ENCODE measurements around the gene ATF4.

DNA sequence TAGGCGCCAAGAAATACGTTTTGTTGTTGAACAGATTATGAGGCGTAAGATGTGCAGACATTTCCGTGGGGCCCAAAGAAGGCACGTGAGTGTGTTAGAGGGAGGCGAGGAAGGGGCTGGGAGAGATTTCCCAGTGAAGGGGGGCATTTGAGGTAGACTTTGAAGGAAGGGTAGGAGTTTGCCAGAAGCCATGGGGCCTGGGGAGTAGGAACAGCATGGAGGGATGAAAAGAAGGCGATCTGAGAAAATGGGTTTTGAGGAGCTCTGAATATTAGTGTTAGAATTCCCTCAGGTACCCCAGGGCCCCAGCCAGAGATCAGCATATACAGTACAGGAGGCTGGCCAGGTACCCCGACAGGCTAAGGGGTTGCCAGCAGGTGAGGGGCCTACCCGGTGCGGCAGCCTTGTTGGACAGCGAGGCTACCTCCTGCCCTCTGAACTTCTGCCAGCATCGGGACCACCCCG is 18.7 kb upstream of the ATF4 start:
- TF ChIP-seq, protein P1, sequence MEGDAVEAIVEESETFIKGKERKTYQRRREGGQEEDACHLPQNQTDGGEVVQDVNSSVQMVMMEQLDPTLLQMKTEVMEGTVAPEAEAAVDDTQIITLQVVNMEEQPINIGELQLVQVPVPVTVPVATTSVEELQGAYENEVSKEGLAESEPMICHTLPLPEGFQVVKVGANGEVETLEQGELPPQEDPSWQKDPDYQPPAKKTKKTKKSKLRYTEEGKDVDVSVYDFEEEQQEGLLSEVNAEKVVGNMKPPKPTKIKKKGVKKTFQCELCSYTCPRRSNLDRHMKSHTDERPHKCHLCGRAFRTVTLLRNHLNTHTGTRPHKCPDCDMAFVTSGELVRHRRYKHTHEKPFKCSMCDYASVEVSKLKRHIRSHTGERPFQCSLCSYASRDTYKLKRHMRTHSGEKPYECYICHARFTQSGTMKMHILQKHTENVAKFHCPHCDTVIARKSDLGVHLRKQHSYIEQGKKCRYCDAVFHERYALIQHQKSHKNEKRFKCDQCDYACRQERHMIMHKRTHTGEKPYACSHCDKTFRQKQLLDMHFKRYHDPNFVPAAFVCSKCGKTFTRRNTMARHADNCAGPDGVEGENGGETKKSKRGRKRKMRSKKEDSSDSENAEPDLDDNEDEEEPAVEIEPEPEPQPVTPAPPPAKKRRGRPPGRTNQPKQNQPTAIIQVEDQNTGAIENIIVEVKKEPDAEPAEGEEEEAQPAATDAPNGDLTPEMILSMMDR (conservative IDR thresholded peaks at IDR 0.05; ENCODE audit: low read depth, low read length): no peak
- TF ChIP-seq EZH2phosphoT487 (IDR thresholded peaks at IDR 0.05; ENCODE audit: borderline replicate concordance, low read length): no peak
